ENCODE data around the gene DGKB. TPM values are rescaled to one million over a fixed set of nuclear protein-coding genes. Genes with fewer than 3 reads are reported as not detected.

The DGKB gene
- total RNA-seq, 1 donor from 2014 or later: 0.30 TPM

GRCh38 chr7:14691034-14691433 is 211.5 kb downstream of the DGKB start:
- H3K36me3 ChIP-seq: no peaks in the 10 kb centered on the region
- DNase-seq: no peak
- intact Hi-C loops (cut with micrococcal nuclease): loop anchor here (2.0 kb wide), 1 partner anchor 1410 kb away; no protein-coding TSS in a partner anchor
- H3K4me3 ChIP-seq: no peak overlapping the region
- no peaks in the 10 kb centered on the region for H3K9me3 ChIP-seq (replicated peaks)
- no peaks in the 10 kb centered on the region for H3K27me3 ChIP-seq (ENCODE audit: low read depth)
- TF ChIP-seq, protein P1, sequence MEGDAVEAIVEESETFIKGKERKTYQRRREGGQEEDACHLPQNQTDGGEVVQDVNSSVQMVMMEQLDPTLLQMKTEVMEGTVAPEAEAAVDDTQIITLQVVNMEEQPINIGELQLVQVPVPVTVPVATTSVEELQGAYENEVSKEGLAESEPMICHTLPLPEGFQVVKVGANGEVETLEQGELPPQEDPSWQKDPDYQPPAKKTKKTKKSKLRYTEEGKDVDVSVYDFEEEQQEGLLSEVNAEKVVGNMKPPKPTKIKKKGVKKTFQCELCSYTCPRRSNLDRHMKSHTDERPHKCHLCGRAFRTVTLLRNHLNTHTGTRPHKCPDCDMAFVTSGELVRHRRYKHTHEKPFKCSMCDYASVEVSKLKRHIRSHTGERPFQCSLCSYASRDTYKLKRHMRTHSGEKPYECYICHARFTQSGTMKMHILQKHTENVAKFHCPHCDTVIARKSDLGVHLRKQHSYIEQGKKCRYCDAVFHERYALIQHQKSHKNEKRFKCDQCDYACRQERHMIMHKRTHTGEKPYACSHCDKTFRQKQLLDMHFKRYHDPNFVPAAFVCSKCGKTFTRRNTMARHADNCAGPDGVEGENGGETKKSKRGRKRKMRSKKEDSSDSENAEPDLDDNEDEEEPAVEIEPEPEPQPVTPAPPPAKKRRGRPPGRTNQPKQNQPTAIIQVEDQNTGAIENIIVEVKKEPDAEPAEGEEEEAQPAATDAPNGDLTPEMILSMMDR (IDR thresholded peaks at IDR 0.05; ENCODE audit: borderline replicate concordance): no peak
- no peak overlapping the region for H3K27ac ChIP-seq (replicated peaks)
- no peaks in the 10 kb centered on the region for H3K4me1 ChIP-seq

DNA sequence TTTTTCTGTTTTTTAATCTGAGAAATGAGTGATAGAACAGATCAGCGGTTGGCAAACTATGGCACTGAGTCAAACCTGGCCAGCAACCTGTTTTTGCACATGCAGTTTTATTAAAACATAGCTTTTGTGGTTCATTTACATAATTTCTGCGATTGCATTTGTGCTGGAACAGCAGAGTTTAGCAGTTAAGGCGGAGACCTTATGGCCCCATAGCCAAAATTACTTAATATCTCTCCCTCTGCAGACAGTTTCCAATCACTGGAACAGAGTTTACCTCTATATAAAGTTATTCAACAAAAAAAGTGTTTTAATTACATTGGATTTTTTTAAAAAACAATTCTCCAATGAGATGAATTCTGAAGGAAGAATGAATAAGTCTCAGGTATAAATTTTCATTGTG is 212.1 kb downstream of the DGKB start:
- no peaks in the 10 kb centered on the region for H3K4me1 ChIP-seq
- no peak overlapping the region for H3K4me3 ChIP-seq
- H3K27me3 ChIP-seq (ENCODE audit: low read depth): no peaks in the 10 kb centered on the region
- TF ChIP-seq, protein P1 (IDR thresholded peaks at IDR 0.05; ENCODE audit: borderline replicate concordance): no peak
- H3K36me3 ChIP-seq: no peaks in the 10 kb centered on the region
- intact Hi-C loops (cut with micrococcal nuclease): loop anchor here (2.0 kb wide), 1 partner anchor 1410 kb away; no protein-coding TSS in a partner anchor
- DNase-seq: no peak
- no peak overlapping the region for H3K27ac ChIP-seq (replicated peaks)
- no peaks in the 10 kb centered on the region for H3K9me3 ChIP-seq (replicated peaks)

- Histone ChIP-seq H3K4me1 (no peaks in the 10 kb centered on the region), H3K27ac (replicated peaks) (no peak overlapping the region), H3K4me3 (no peak overlapping the region), H3K27me3 (ENCODE audit: low read depth) (no peaks in the 10 kb centered on the region), H3K9me3 (replicated peaks) (no peaks in the 10 kb centered on the region), H3K36me3 (no peaks in the 10 kb centered on the region)
- TF ChIP-seq, protein P1 (IDR thresholded peaks at IDR 0.05; ENCODE audit: borderline replicate concordance): no peak
- no peak for DNase-seq
- intact Hi-C loops (cut with micrococcal nuclease): loop anchor here (2.0 kb wide), 1 partner anchor 1409 kb away; no protein-coding TSS in a partner anchor
These were observed 212.5 kb downstream of the DGKB start for GRCh38 chr7:14690075-14690474.

DNA sequence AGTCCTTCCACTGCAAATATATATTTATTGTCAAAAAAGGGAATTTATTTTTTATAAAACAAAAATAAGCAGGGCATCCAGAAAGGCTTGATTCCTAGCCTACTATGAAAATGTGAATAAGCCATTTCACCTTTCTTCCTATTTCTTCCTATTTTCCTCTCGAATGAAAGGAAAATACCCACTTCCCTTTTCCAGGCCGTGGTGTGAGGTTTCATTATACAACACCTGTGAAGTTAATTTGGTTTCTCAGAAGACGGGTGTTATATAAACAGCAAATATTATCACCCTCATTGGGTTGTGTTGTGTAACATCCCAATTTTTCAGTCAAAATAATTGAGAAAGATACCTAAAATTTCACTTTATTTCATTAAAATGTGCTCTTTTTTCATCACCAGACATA is 214.3 kb downstream of the DGKB start:
- DNase-seq: no peak
- Histone ChIP-seq H3K4me1 (no peaks in the 10 kb centered on the region), H3K27me3 (ENCODE audit: low read depth) (no peaks in the 10 kb centered on the region), H3K9me3 (replicated peaks) (no peaks in the 10 kb centered on the region), H3K4me3 (no peak overlapping the region), H3K27ac (replicated peaks) (no peak overlapping the region), H3K36me3 (no peaks in the 10 kb centered on the region)
- TF ChIP-seq, protein P1 (IDR thresholded peaks at IDR 0.05; ENCODE audit: borderline replicate concordance): no peak
- intact Hi-C loops (cut with micrococcal nuclease): no loop called here

DNA sequence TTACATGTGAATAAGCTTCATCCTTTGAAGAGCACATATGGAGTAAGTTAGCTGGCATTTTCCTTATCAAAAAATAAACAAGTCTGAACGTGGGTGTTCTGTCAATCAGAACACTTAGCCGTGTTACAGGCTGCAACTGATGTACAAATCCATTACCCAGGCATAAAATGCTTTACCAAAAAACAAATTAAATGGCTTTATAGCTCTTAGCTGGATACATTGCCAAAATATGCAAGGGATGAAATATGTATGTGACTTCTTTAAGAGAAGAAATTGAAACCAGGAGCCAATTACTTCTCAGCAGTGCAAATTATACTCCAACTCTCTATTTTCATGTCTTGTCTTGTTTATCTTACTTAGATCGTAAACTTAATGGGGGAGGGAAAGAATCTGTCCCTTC is 214.8 kb downstream of the DGKB start:
- TF ChIP-seq, protein P1 (IDR thresholded peaks at IDR 0.05; ENCODE audit: borderline replicate concordance): no peak
- H3K4me1 ChIP-seq: no peaks in the 10 kb centered on the region
- H3K4me3 ChIP-seq: no peak overlapping the region
- H3K27ac ChIP-seq (replicated peaks): no peak overlapping the region
- no peak for DNase-seq
- no peaks in the 10 kb centered on the region for H3K36me3 ChIP-seq
- intact Hi-C loops (cut with micrococcal nuclease): no loop called here
- H3K27me3 ChIP-seq (ENCODE audit: low read depth): no peaks in the 10 kb centered on the region
- no peaks in the 10 kb centered on the region for H3K9me3 ChIP-seq (replicated peaks)

Measured in left ventricle myocardium inferior (tissue), 1 donor.